OCI-LY7 (cell line): ENCODE data around the gene LRRN3.

Source experiments
- CTCF ChIP-seq: fragments of 200-600 bp; sonication (generic); conservative IDR thresholded peaks from 2 replicates; pipeline ENCODE4 v1.5.1; 2014; ENCODE audit warnings: mild to moderate bottlenecking, antibody characterized with exemption, low read length, moderate library complexity, mixed read lengths
- EZH2phosphoT487 ChIP-seq: fragments of 200-600 bp; sonication (generic); IDR thresholded peaks from 2 replicates; pipeline ENCODE4 v1.6.1; 2018; ENCODE audit warnings: low read depth, borderline replicate concordance, mild to moderate bottlenecking, mixed run types, antibody characterized with exemption, low read length, moderate library complexity, mixed read lengths

DNA sequence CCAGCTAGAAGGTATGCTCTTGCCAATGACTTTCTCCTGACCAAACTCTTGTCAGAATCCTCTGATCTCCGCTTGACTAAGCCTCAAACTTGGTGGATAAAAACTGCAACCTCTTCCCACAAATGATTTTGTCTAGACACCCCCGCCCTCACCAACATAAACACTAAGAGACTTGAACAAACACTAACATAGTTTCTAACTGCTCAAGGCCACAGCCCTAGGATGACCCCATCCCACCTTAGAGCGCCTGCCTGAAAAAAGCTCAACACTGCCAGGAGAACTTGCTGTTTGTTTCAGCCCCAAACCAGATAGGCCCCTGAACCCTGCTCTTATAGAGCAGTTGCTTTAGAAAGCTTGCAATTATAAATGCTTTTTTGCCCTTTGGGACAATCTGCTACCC, 71.8 kb downstream of the LRRN3 start:
- TF ChIP-seq CTCF (no peak), EZH2phosphoT487 (no peak)
